ENCODE results near the gene SLC30A1. TPM values are rescaled to one million over a fixed set of nuclear protein-coding genes. Genes with fewer than 3 reads are reported as not detected.
A peak's percentile ranks its signal among the peaks of the same experiment; 100 is the strongest.

SLC30A1 gene
- total and polyA plus RNA-seq, 10 of the 15 experiments (the other 5 are each of a cell fraction or from before 2014, with no cell fraction given) = 3.5 to 14.1 (median 8.8) TPM

DNA sequence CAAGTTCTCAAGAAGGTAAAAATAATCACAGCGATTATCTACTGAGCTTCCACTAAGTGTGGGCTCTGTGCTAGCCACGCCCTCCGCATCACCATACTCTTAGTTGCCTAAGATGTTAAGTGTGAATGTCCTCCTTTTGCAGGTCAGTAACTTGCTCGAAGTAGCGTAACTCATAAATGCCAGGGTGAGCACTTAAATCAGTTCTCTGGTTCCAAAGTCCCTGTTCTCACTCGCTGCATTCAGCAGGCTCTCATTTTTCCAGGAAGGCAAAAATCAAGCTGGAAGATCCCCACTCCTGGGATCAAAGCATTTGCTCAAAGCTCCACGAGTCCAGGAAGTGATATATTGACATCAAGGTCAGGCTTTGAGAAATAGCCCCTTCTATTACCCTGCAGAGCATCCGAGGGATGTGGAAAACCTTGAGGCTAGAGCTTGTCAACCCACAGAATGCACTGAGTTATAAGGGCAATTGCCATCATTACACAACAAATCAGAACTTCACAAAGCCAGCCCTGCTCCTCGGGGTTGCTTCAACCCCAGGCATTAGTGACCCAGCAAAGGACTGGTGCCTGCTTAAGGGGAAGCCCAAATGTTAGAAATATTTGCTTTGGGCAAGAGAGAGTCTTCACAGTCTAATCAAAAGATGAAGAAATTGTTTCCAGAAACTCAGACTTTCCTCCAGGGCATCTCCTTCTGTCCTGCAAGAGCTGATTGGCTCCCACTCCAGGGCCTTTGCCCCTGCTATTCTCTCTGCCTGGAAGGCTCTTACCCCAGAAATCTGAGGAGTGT, 19.5 kb downstream of the SLC30A1 start:
- H3K9ac ChIP-seq (ENCODE audit: control insufficient read depth, insufficient read depth, low read length) = no peak overlapping the region
- H3K27ac ChIP-seq (ENCODE audit: control insufficient read depth, insufficient read depth) = no peak overlapping the region
- TF ChIP-seq CBX3 (IDR thresholded peaks at IDR 0.05; ENCODE audit: borderline replicate concordance, low read depth) (no peak), KLF5 (IDR thresholded peaks at IDR 0.05; ENCODE audit: partially characterized antibody) (no peak), ZNF384 (IDR thresholded peaks at IDR 0.05; ENCODE audit: borderline replicate concordance, low read depth, low read length) (no peak), NFYB (IDR thresholded peaks at IDR 0.05; ENCODE audit: insufficient read depth, low read depth, low read length) (0 out of 2 replicates have a peak, but pooled peaks have one; percentile 7), STAT1 (conservative IDR thresholded peaks at IDR 0.05) (no peak), RB1 (IDR thresholded peaks at IDR 0.05; ENCODE audit: borderline replicate concordance) (no peak), SRF (IDR thresholded peaks at IDR 0.05; ENCODE audit: low read depth in 2 of 2, low read length in 2 of 2) (no peak)
- TF ChIP-seq, protein P1, sequence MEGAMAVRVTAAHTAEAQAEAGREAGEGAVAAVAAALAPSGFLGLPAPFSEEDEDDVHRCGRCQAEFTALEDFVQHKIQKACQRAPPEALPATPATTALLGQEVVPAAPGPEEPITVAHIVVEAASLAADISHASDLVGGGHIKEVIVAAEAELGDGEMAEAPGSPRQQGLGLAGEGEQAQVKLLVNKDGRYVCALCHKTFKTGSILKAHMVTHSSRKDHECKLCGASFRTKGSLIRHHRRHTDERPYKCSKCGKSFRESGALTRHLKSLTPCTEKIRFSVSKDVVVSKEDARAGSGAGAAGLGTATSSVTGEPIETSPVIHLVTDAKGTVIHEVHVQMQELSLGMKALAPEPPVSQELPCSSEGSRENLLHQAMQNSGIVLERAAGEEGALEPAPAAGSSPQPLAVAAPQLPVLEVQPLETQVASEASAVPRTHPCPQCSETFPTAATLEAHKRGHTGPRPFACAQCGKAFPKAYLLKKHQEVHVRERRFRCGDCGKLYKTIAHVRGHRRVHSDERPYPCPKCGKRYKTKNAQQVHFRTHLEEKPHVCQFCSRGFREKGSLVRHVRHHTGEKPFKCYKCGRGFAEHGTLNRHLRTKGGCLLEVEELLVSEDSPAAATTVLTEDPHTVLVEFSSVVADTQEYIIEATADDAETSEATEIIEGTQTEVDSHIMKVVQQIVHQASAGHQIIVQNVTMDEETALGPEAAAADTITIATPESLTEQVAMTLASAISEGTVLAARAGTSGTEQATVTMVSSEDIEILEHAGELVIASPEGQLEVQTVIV (IDR thresholded peaks at IDR 0.05; ENCODE audit: borderline replicate concordance, partially characterized antibody) = no peak
- H3K36me3 ChIP-seq (ENCODE audit: control insufficient read depth in 2 of 2, insufficient read depth in 2 of 2, low read length in 1 of 2) = no peaks in the 10 kb centered on the region
- SMC1A ChIA-PET (ENCODE audit: uncharacterized antibody, unreplicated experiment) = interaction anchor here (1.4 kb wide), 1 partner anchor 11 kb away, joined by 5 read pairs; no protein-coding TSS in a partner anchor
- intact Hi-C loops (cut with micrococcal nuclease; ENCODE audit: unreplicated experiment) = no loop called here
- CTCF ChIA-PET = interaction anchor here (1.7 kb wide), 1 partner anchor 45 kb away, joined by 4 read pairs; no protein-coding TSS in a partner anchor
- H3K27me3 ChIP-seq (replicated peaks in 1 of 2; ENCODE audit: control insufficient read depth in 2 of 2, insufficient read depth in 2 of 2, low read length in 1 of 2) = no peaks in the 10 kb centered on the region
- no peak overlapping the region; the same call in 1 of the 2 replicates for H2AFZ ChIP-seq (ENCODE audit: control insufficient read depth, low read depth, low read length)
- no peak for ATAC-seq
- H3K4me2 ChIP-seq (ENCODE audit: control insufficient read depth, insufficient read depth) = no peak overlapping the region
- DNase-seq (ENCODE audit: low read depth, low spot score) = no peak
- H3K4me3 ChIP-seq = no peak overlapping the region
- RAD21 ChIA-PET (ENCODE audit: unreplicated experiment) = no interaction called here
- FAIRE-seq = peak; percentile 54
- H3K4me1 ChIP-seq (ENCODE audit: control insufficient read depth, insufficient read depth, low read length) = no peaks in the 10 kb centered on the region
- no peaks in the 10 kb centered on the region for H3K79me2 ChIP-seq (ENCODE audit: control insufficient read depth, insufficient read depth, low read length)
- H4K20me1 ChIP-seq (ENCODE audit: control insufficient read depth, insufficient read depth) = no peaks in the 10 kb centered on the region
- in situ Hi-C loops (cut with MboI) = no loop called here
- no peaks in the 10 kb centered on the region for H3K9me3 ChIP-seq (replicated peaks; ENCODE audit: control insufficient read depth, insufficient read depth, low read length)
- WGBS (ENCODE audit: insufficient coverage, insufficient replicate concordance, low lambda C conversion rate, missing lambda C conversion rate) = 47% methylated on average over 9 of the region's 9 CpGs
- POLR2A ChIA-PET = no interaction called here
- no TSS peak for BruUV-seq (replicated peaks)
